Measurements from ENCODE around the gene BICC1.

The BICC1 gene

GRCh38 chr10:58475322-58476277 is 37.1 kb upstream of the BICC1 start:
- DNase-seq (ENCODE audit: low spot score) (no peak), ATAC-seq (ENCODE audit: low read depth) (no peak)
- H3K4me1 ChIP-seq (ENCODE audit: insufficient read depth, poor library complexity, severe bottlenecking) = no peaks in the 10 kb centered on the region
- no peak for TF ChIP-seq CTCF (IDR thresholded peaks at IDR 0.05; ENCODE audit: poor library complexity, severe bottlenecking)
- no peaks in the 10 kb centered on the region for H3K9me3 ChIP-seq (ENCODE audit: severe bottlenecking)
- H3K27ac ChIP-seq (ENCODE audit: poor library complexity, severe bottlenecking) = no peak overlapping the region
- H3K27me3 ChIP-seq (ENCODE audit: insufficient read depth, poor library complexity, severe bottlenecking) = no peaks in the 10 kb centered on the region
- no peaks in the 10 kb centered on the region for H3K36me3 ChIP-seq (ENCODE audit: low read depth)
- no peak overlapping the region for H3K4me3 ChIP-seq (ENCODE audit: severe bottlenecking)

GRCh38 chr10:58477122-58477521 is 35.5 kb upstream of the BICC1 start:
- no peaks in the 10 kb centered on the region for H3K9me3 ChIP-seq (ENCODE audit: severe bottlenecking)
- no peaks in the 10 kb centered on the region for H3K4me1 ChIP-seq (ENCODE audit: insufficient read depth, poor library complexity, severe bottlenecking)
- DNase-seq (ENCODE audit: low spot score) (no peak), ATAC-seq (ENCODE audit: low read depth) (no peak)
- H3K27ac ChIP-seq (ENCODE audit: poor library complexity, severe bottlenecking) = no peak overlapping the region
- H3K4me3 ChIP-seq (ENCODE audit: severe bottlenecking) = no peak overlapping the region
- H3K27me3 ChIP-seq (ENCODE audit: insufficient read depth, poor library complexity, severe bottlenecking) = no peaks in the 10 kb centered on the region
- TF ChIP-seq CTCF (IDR thresholded peaks at IDR 0.05; ENCODE audit: poor library complexity, severe bottlenecking) = no peak
- no peaks in the 10 kb centered on the region for H3K36me3 ChIP-seq (ENCODE audit: low read depth)

- ATAC-seq (ENCODE audit: low read depth) = no peak
- no peak for TF ChIP-seq CTCF (IDR thresholded peaks at IDR 0.05; ENCODE audit: poor library complexity, severe bottlenecking)
- Histone ChIP-seq H3K36me3 (ENCODE audit: low read depth) (no peaks in the 10 kb centered on the region), H3K9me3 (ENCODE audit: severe bottlenecking) (no peaks in the 10 kb centered on the region), H3K27ac (ENCODE audit: poor library complexity, severe bottlenecking) (no peak overlapping the region), H3K4me1 (ENCODE audit: insufficient read depth, poor library complexity, severe bottlenecking) (no peaks in the 10 kb centered on the region), H3K4me3 (ENCODE audit: severe bottlenecking) (no peak overlapping the region), H3K27me3 (ENCODE audit: insufficient read depth, poor library complexity, severe bottlenecking) (no peaks in the 10 kb centered on the region)
- no peak for DNase-seq (ENCODE audit: low spot score)
These were observed 34.8 kb upstream of the BICC1 start for GRCh38 chr10:58477902-58478301.

- H3K9me3 ChIP-seq (ENCODE audit: severe bottlenecking) = no peaks in the 10 kb centered on the region
- no peaks in the 10 kb centered on the region for H3K4me1 ChIP-seq (ENCODE audit: insufficient read depth, poor library complexity, severe bottlenecking)
- TF ChIP-seq CTCF (IDR thresholded peaks at IDR 0.05; ENCODE audit: poor library complexity, severe bottlenecking) = no peak
- no peak for ATAC-seq (ENCODE audit: low read depth)
- no peak overlapping the region for H3K27ac ChIP-seq (ENCODE audit: poor library complexity, severe bottlenecking)
- DNase-seq (ENCODE audit: low spot score) = no peak
- H3K36me3 ChIP-seq (ENCODE audit: low read depth) = no peaks in the 10 kb centered on the region
- no peak overlapping the region for H3K4me3 ChIP-seq (ENCODE audit: severe bottlenecking)
- H3K27me3 ChIP-seq (ENCODE audit: insufficient read depth, poor library complexity, severe bottlenecking) = no peaks in the 10 kb centered on the region
These were observed 33.6 kb upstream of the BICC1 start for GRCh38 chr10:58479045-58479444.

- no peaks in the 10 kb centered on the region for H3K36me3 ChIP-seq (ENCODE audit: low read depth)
- TF ChIP-seq CTCF (IDR thresholded peaks at IDR 0.05; ENCODE audit: poor library complexity, severe bottlenecking) = no peak
- DNase-seq (ENCODE audit: low spot score) (no peak), ATAC-seq (ENCODE audit: low read depth) (no peak)
- no peak overlapping the region for H3K27ac ChIP-seq (ENCODE audit: poor library complexity, severe bottlenecking)
- H3K27me3 ChIP-seq (ENCODE audit: insufficient read depth, poor library complexity, severe bottlenecking) = no peaks in the 10 kb centered on the region
- no peak overlapping the region for H3K4me3 ChIP-seq (ENCODE audit: severe bottlenecking)
- H3K4me1 ChIP-seq (ENCODE audit: insufficient read depth, poor library complexity, severe bottlenecking) = no peaks in the 10 kb centered on the region
- no peaks in the 10 kb centered on the region for H3K9me3 ChIP-seq (ENCODE audit: severe bottlenecking)
These were observed 32.4 kb upstream of the BICC1 start for GRCh38 chr10:58480321-58480720.
